Measurements from ENCODE around the gene HOXA3. TPM values are rescaled to one million over a fixed set of nuclear protein-coding genes. Genes with fewer than 3 reads are reported as not detected.

The HOXA3 gene
- total RNA-seq, 1 donor from 2014 or later = under 0.01 TPM

Other genes with a start within 250 kb of the HOXA3 start
- not detected in 2 replicates for gene HOXA1, start 56.6 kb downstream of the HOXA3 start, total RNA-seq
- gene HOXA2, start 49.9 kb downstream of the HOXA3 start, total RNA-seq = 0.28 TPM in 1 of 2 replicates, not detected in the other
- not detected in 2 replicates for gene HOXA4, start 21.8 kb downstream of the HOXA3 start, total RNA-seq
- 0.77 and 0.85 TPM in 2 replicates for gene HOXA5, start 8.9 kb downstream of the HOXA3 start, total RNA-seq
- 0.28 TPM in 1 of 2 replicates, not detected in the other for gene HOXA6, start 4.8 kb downstream of the HOXA3 start, total RNA-seq
- gene HOXA7, start 4.1 kb upstream of the HOXA3 start, total RNA-seq = under 0.01 TPM in 1 of 2 replicates, not detected in the other
- not detected in 2 replicates for gene HOXA9, start 13.0 kb upstream of the HOXA3 start, total RNA-seq
- not detected in 2 replicates for gene HOXA10, start 21.7 kb upstream of the HOXA3 start, total RNA-seq
- gene HOXA11, start 32.6 kb upstream of the HOXA3 start, total RNA-seq = under 0.01 TPM in 1 of 2 replicates, not detected in the other
- gene HOXA13, start 47.5 kb upstream of the HOXA3 start, total RNA-seq = under 0.01 TPM in 1 of 2 replicates, not detected in the other
- not detected in 2 replicates for gene EVX1, start 90.2 kb upstream of the HOXA3 start, total RNA-seq